Measurements from ENCODE around the gene ADAP1. TPM values are rescaled to one million over a fixed set of nuclear protein-coding genes. Genes with fewer than 3 reads are reported as not detected.

ADAP1 gene
- total and polyA plus RNA-seq, 2 donors: 6.2 to 9.4 TPM

- WGBS: 98% methylated on average over 21 of the region's 21 CpGs
- DNase-seq (ENCODE audit: low read depth in 6 of 9, low spot score in 9 of 9): no peak
- no peak overlapping the region for H3K4me3 ChIP-seq (ENCODE audit: low read length in 2 of 2)
- H3K9me3 ChIP-seq (ENCODE audit: control insufficient read depth in 2 of 2, insufficient read depth in 1 of 2, low read length in 1 of 2): no peaks in the 10 kb centered on the region
- no peaks in the 10 kb centered on the region for H3K4me1 ChIP-seq (ENCODE audit: control insufficient read depth in 2 of 2, insufficient read depth in 2 of 2, low read length in 2 of 2)
- no peak overlapping the region for H3K27ac ChIP-seq (ENCODE audit: low read depth in 1 of 2, low read length in 1 of 2)
- H3K27me3 ChIP-seq (ENCODE audit: control insufficient read depth in 2 of 2, insufficient read depth in 1 of 2, low read length in 1 of 2): no peaks in the 10 kb centered on the region
- peaks cover 55 to 73% of the 10 kb centered on the region in 2 donors for H3K36me3 ChIP-seq (ENCODE audit: control insufficient read depth in 2 of 2, insufficient read depth in 2 of 2, low read length in 1 of 2)
These were observed 94.3 kb downstream of the ADAP1 start for GRCh38 chr7:860149-860548.

- no peaks in the 10 kb centered on the region for H3K4me1 ChIP-seq (ENCODE audit: control insufficient read depth in 2 of 2, insufficient read depth in 2 of 2, low read length in 2 of 2)
- H3K27ac ChIP-seq (ENCODE audit: low read depth in 1 of 2, low read length in 1 of 2): no peak overlapping the region
- WGBS: 95% methylated on average over 16 of the region's 16 CpGs
- H3K27me3 ChIP-seq (ENCODE audit: control insufficient read depth in 2 of 2, insufficient read depth in 1 of 2, low read length in 1 of 2): no peaks in the 10 kb centered on the region
- peaks cover 61 to 77% of the 10 kb centered on the region in 2 donors for H3K36me3 ChIP-seq (ENCODE audit: control insufficient read depth in 2 of 2, insufficient read depth in 2 of 2, low read length in 1 of 2)
- no peak overlapping the region for H3K4me3 ChIP-seq (ENCODE audit: low read length in 2 of 2)
- H3K9me3 ChIP-seq (ENCODE audit: control insufficient read depth in 2 of 2, insufficient read depth in 1 of 2, low read length in 1 of 2): no peaks in the 10 kb centered on the region
- no peak for DNase-seq (ENCODE audit: low read depth in 6 of 9, low spot score in 9 of 9)
These were observed 95.0 kb downstream of the ADAP1 start for GRCh38 chr7:859359-860030.

- WGBS: 98% methylated on average over 9 of the region's 9 CpGs
- H3K27ac ChIP-seq (ENCODE audit: low read depth in 1 of 2, low read length in 1 of 2): no peak overlapping the region
- no peaks in the 10 kb centered on the region for H3K9me3 ChIP-seq (ENCODE audit: control insufficient read depth in 2 of 2, insufficient read depth in 1 of 2, low read length in 1 of 2)
- DNase-seq (ENCODE audit: low read depth in 6 of 9, low spot score in 9 of 9): no peak
- H3K4me3 ChIP-seq (ENCODE audit: low read length in 2 of 2): no peak overlapping the region
- no peaks in the 10 kb centered on the region for H3K4me1 ChIP-seq (ENCODE audit: control insufficient read depth in 2 of 2, insufficient read depth in 2 of 2, low read length in 2 of 2)
- no peaks in the 10 kb centered on the region for H3K27me3 ChIP-seq (ENCODE audit: control insufficient read depth in 2 of 2, insufficient read depth in 1 of 2, low read length in 1 of 2)
- peaks cover 72 to 90% of the 10 kb centered on the region in 2 donors for H3K36me3 ChIP-seq (ENCODE audit: control insufficient read depth in 2 of 2, insufficient read depth in 2 of 2, low read length in 1 of 2)
These were observed 96.8 kb downstream of the ADAP1 start for GRCh38 chr7:857661-858060.

GRCh38 chr7:856444-857095 lies 97.9 kb downstream of the ADAP1 start:
- Histone ChIP-seq H3K27me3 (ENCODE audit: control insufficient read depth in 2 of 2, insufficient read depth in 1 of 2, low read length in 1 of 2) (no peaks in the 10 kb centered on the region), H3K4me1 (ENCODE audit: control insufficient read depth in 2 of 2, insufficient read depth in 2 of 2, low read length in 2 of 2) (no peaks in the 10 kb centered on the region), H3K4me3 (ENCODE audit: low read length in 2 of 2) (no peak overlapping the region), H3K9me3 (ENCODE audit: control insufficient read depth in 2 of 2, insufficient read depth in 1 of 2, low read length in 1 of 2) (no peaks in the 10 kb centered on the region), H3K36me3 (ENCODE audit: control insufficient read depth in 2 of 2, insufficient read depth in 2 of 2, low read length in 1 of 2) (peaks cover 72 to 86% of the 10 kb centered on the region in 2 donors), H3K27ac (ENCODE audit: low read depth in 1 of 2, low read length in 1 of 2) (no peak overlapping the region)
- DNase-seq (ENCODE audit: low read depth in 6 of 9, low spot score in 9 of 9): no peak
- 98% methylated on average over 30 of the region's 30 CpGs for WGBS

- 96% methylated on average over 29 of the region's 29 CpGs for WGBS
These were observed 98.7 kb downstream of the ADAP1 start for GRCh38 chr7:855686-856369.

GRCh38 chr7:854118-854775 lies 100.2 kb downstream of the ADAP1 start:
- Histone ChIP-seq H3K27me3 (ENCODE audit: control insufficient read depth in 2 of 2, insufficient read depth in 1 of 2, low read length in 1 of 2) (no peaks in the 10 kb centered on the region), H3K4me3 (ENCODE audit: low read length in 2 of 2) (no peak overlapping the region), H3K27ac (ENCODE audit: low read depth in 1 of 2, low read length in 1 of 2) (no peak overlapping the region), H3K36me3 (ENCODE audit: control insufficient read depth in 2 of 2, insufficient read depth in 2 of 2, low read length in 1 of 2) (peaks cover 64 to 77% of the 10 kb centered on the region in 2 donors), H3K9me3 (ENCODE audit: control insufficient read depth in 2 of 2, insufficient read depth in 1 of 2, low read length in 1 of 2) (no peaks in the 10 kb centered on the region), H3K4me1 (ENCODE audit: control insufficient read depth in 2 of 2, insufficient read depth in 2 of 2, low read length in 2 of 2) (no peaks in the 10 kb centered on the region)
- WGBS: 96% methylated on average over 32 of the region's 32 CpGs
- DNase-seq (ENCODE audit: low read depth in 6 of 9, low spot score in 9 of 9): no peak

More at GRCh38 chr7:855686-856369, 98.7 kb downstream of the ADAP1 start:
- Histone ChIP-seq H3K4me1 (ENCODE audit: control insufficient read depth in 2 of 2, insufficient read depth in 2 of 2, low read length in 2 of 2) (no peaks in the 10 kb centered on the region), H3K27me3 (ENCODE audit: control insufficient read depth in 2 of 2, insufficient read depth in 1 of 2, low read length in 1 of 2) (no peaks in the 10 kb centered on the region), H3K27ac (ENCODE audit: low read depth in 1 of 2, low read length in 1 of 2) (no peak overlapping the region), H3K9me3 (ENCODE audit: control insufficient read depth in 2 of 2, insufficient read depth in 1 of 2, low read length in 1 of 2) (no peaks in the 10 kb centered on the region), H3K36me3 (ENCODE audit: control insufficient read depth in 2 of 2, insufficient read depth in 2 of 2, low read length in 1 of 2) (peaks cover 68 to 82% of the 10 kb centered on the region in 2 donors), H3K4me3 (ENCODE audit: low read length in 2 of 2) (no peak overlapping the region)
- no peak for DNase-seq (ENCODE audit: low read depth in 6 of 9, low spot score in 9 of 9)

GRCh38 chr7:853366-854117 lies 100.9 kb downstream of the ADAP1 start:
- Histone ChIP-seq H3K4me1 (ENCODE audit: control insufficient read depth in 2 of 2, insufficient read depth in 2 of 2, low read length in 2 of 2) (no peaks in the 10 kb centered on the region), H3K9me3 (ENCODE audit: control insufficient read depth in 2 of 2, insufficient read depth in 1 of 2, low read length in 1 of 2) (no peaks in the 10 kb centered on the region), H3K4me3 (ENCODE audit: low read length in 2 of 2) (no peak overlapping the region), H3K27me3 (ENCODE audit: control insufficient read depth in 2 of 2, insufficient read depth in 1 of 2, low read length in 1 of 2) (no peaks in the 10 kb centered on the region), H3K36me3 (ENCODE audit: control insufficient read depth in 2 of 2, insufficient read depth in 2 of 2, low read length in 1 of 2) (peaks cover 65 to 81% of the 10 kb centered on the region in 2 donors), H3K27ac (ENCODE audit: low read depth in 1 of 2, low read length in 1 of 2) (no peak overlapping the region)
- 95% methylated on average over 33 of the region's 33 CpGs for whole genome bisulfite sequencing
- DNase-seq (ENCODE audit: low read depth in 6 of 9, low spot score in 9 of 9): no peak

GRCh38 chr7:851204-851603 lies 103.3 kb downstream of the ADAP1 start:
- no peak overlapping the region for H3K4me3 ChIP-seq (ENCODE audit: low read length in 2 of 2)
- H3K4me1 ChIP-seq (ENCODE audit: control insufficient read depth in 2 of 2, insufficient read depth in 2 of 2, low read length in 2 of 2): no peaks in the 10 kb centered on the region
- H3K27ac ChIP-seq (ENCODE audit: low read depth in 1 of 2, low read length in 1 of 2): no peak overlapping the region
- peaks cover 53 to 60% of the 10 kb centered on the region in 2 donors for H3K36me3 ChIP-seq (ENCODE audit: control insufficient read depth in 2 of 2, insufficient read depth in 2 of 2, low read length in 1 of 2)
- DNase-seq (ENCODE audit: low read depth in 6 of 9, low spot score in 9 of 9): no peak
- WGBS: 94% methylated on average over 14 of the region's 14 CpGs
- H3K9me3 ChIP-seq (ENCODE audit: control insufficient read depth in 2 of 2, insufficient read depth in 1 of 2, low read length in 1 of 2): peaks cover 1 to 13% of the 10 kb centered on the region in 2 donors
- no peaks in the 10 kb centered on the region for H3K27me3 ChIP-seq (ENCODE audit: control insufficient read depth in 2 of 2, insufficient read depth in 1 of 2, low read length in 1 of 2)

Measured in thymus (tissue), 11 donors.